Measurements from ENCODE around the gene KRTAP12-3.
"Not testable (repeated sequence)": the region's sequence is repeated elsewhere in the genome, so short reads cannot be mapped to it uniquely, and the experiment has no call there.

The KRTAP12-3 gene

DNA sequence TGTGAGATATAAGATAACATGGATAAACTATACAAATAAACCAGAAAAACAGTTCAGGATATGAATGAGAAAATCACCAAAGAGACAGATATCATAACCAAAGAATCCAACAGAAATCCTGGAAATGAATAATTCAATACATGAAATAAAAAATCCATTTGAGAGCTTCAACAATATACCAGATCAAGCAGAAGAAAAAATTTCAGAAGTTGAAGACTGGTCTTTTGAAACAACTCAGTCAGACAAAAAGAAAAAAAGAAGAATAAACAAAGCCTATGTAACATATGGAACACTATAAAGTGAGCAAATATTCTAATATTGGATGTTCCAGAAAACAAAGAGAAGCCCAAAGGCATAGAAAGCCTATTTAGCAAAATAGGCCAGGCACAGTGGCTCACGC lies 14.2 kb downstream of the KRTAP12-3 start:
- Histone ChIP-seq H3K9me3 (ENCODE audit: control insufficient read depth, insufficient read depth, low read length) (peaks cover 3% of the 10 kb centered on the region; the same call in 1 of the 2 replicates), H3K4me1 (ENCODE audit: insufficient read depth, low read length) (no peaks in the 10 kb centered on the region), H3K36me3 (ENCODE audit: insufficient read depth, low read length) (no peaks in the 10 kb centered on the region; the same call in 1 of the 2 replicates), H3K9ac (ENCODE audit: low read depth, low read length) (no peak overlapping the region)

DNA sequence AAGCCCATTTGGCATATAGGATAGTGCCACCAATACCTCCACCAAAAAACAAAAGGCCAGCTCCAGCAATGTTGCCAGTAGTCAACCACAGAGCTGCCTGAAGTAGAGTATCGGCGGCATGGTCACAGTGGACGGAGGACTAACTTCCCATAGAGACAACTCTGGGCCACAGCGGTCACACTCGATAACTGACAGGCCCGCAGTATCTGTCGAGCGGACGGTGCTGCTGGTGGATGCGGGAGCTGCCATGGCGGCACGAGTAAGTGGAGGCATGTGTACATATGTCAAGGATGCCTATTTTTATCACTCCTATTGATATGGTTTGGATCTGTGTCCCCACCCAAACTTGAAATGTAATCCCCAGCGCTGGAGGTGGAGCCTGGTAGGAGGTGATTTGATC lies 20.1 kb downstream of the KRTAP12-3 start:
- no peaks in the 10 kb centered on the region for H3K4me1 ChIP-seq (ENCODE audit: insufficient read depth, low read length)
- H3K9me3 ChIP-seq (ENCODE audit: control insufficient read depth, insufficient read depth, low read length), result no peaks in the 10 kb centered on the region; the same call in 1 of the 2 replicates
- no peaks in the 10 kb centered on the region; the same call in 1 of the 2 replicates for H3K36me3 ChIP-seq (ENCODE audit: insufficient read depth, low read length)
- no peak overlapping the region for H3K9ac ChIP-seq (ENCODE audit: low read depth, low read length)

DNA sequence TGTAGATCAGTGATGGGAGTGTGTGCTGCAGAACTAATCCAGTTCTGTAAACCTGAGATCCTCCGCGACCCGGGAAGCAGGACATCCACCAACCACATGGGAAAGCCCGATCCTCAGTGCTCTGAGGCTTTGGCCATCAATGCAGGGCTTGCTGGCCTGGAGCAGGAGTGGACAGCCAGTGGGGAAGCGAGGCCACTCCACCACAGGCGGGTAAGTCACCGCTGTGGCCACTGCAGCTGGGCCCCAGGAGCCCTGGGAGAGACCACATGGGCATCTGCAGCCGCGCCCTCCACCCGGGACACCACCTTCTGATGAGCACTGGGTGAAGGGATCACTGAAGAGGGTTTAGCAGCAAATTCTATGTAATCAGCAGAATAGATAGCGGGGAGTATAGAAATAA lies 23.4 kb downstream of the KRTAP12-3 start:
- no peaks in the 10 kb centered on the region; the same call in 1 of the 2 replicates for H3K36me3 ChIP-seq (ENCODE audit: insufficient read depth, low read length)
- H3K4me1 ChIP-seq (ENCODE audit: insufficient read depth, low read length), result no peaks in the 10 kb centered on the region
- H3K9ac ChIP-seq (ENCODE audit: low read depth, low read length), result no peak overlapping the region
- no peaks in the 10 kb centered on the region; the same call in 1 of the 2 replicates for H3K9me3 ChIP-seq (ENCODE audit: control insufficient read depth, insufficient read depth, low read length)

DNA sequence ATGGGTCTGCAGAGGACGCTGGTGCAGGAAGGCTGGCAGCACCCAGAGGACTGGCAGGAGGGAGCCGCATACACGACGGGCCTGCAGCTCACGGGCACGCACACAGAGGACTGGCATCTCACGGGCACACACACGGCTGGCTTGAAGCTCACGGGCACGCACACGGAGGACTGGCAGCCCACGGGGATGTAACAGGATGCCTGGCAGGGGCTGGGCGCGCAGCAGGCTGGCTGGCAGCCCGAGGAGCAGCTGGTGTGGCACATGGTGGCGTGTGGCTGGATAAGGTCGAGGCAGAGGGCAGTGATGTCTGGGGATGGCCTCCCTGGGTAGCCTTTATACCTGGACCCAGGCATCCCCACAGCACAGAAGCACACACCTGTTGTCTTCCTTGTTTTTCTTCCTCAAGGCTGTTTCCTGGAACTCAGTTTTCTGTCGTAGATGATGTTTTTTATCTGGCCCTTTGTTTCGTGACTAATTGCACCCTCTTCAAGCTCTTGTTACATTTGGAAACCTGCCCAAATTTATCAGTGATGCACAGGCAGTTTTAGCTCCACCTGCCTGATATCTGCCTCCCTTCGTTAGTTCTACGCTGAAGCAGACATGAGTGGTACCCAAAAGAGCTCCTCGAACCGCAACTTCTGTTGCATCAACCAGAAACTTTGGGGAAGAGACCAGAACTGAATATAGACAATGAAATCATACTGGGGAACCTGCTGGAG lies 24.3 kb downstream of the KRTAP12-3 start, which contains the start of gene KRTAP12-1:
Gene KRTAP12-1, minus strand, starts transcription at position 303 of the 719 bp plus-strand sequence. Its CDS starts 40 bp downstream, at position 263.
- Histone ChIP-seq H3K9ac (ENCODE audit: low read depth, low read length) (no peak within 1 kb of the TSS), H3K9me3 (ENCODE audit: control insufficient read depth, insufficient read depth, low read length) (no peaks in the 10 kb centered on the region; the same call in 1 of the 2 replicates), H3K4me1 (ENCODE audit: insufficient read depth, low read length) (peaks cover 7% of the 10 kb centered on the region; the same call in 1 of the 2 replicates), H3K36me3 (ENCODE audit: insufficient read depth, low read length) (no peaks in the 10 kb centered on the region)

DNA sequence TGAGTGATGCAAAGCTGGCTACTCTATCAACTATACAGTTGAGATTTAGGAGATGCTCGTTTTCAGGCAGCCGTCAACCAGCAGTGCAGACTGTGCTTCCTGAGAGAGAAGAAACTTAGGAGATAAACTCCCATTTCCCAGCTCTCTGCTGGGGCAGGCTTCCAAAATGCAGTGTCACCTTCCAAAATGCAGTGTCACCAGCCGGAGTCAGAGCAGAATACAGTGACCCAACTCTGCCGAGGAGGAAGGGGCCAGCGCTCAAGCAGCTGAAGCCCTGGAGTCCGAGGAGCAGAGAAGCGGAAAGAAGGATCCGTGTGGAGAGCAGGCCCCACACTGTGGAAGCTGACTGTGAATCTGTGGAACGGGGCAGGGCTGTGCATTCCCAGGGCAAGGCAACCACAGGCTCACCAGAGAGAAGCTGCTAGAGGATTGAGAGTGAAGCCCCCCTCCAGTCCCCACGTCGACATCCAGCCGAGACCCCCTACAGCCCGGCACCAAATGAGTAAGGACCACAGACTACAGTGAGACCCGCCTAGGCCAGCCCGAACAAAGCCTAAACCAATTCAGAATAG lies 24.9 kb downstream of the KRTAP12-3 start:
- Histone ChIP-seq H3K9ac (ENCODE audit: low read depth, low read length) (no peak overlapping the region), H3K4me1 (ENCODE audit: insufficient read depth, low read length) (peaks cover 13% of the 10 kb centered on the region; the same call in 1 of the 2 replicates), H3K36me3 (ENCODE audit: insufficient read depth, low read length) (no peaks in the 10 kb centered on the region), H3K9me3 (ENCODE audit: control insufficient read depth, insufficient read depth, low read length) (no peaks in the 10 kb centered on the region)

DNA sequence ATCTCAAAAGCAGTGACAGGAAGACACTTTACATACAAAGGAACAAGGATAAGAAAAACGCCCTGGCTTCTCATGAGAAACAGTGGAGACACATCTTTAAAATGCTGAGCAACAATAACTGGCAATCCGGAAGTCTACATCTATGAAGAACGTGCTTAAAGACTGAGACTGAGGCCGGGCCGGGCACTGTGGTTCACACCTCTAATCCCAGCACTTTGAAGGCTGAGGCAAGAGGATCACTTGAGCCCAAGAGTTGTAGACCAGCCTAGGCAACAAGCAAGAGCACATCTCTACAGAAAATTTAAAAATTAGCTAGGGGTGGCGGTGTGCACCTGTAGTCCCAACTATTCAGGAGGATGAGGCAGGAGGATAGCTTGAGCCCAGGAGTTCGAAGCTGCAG lies 26.3 kb downstream of the KRTAP12-3 start:
- Histone ChIP-seq H3K9me3 (ENCODE audit: control insufficient read depth, insufficient read depth, low read length) (no peaks in the 10 kb centered on the region), H3K36me3 (ENCODE audit: insufficient read depth, low read length) (no peaks in the 10 kb centered on the region), H3K4me1 (ENCODE audit: insufficient read depth, low read length) (peaks cover 13% of the 10 kb centered on the region; the same call in 1 of the 2 replicates), H3K9ac (ENCODE audit: low read depth, low read length) (no peak overlapping the region)

DNA sequence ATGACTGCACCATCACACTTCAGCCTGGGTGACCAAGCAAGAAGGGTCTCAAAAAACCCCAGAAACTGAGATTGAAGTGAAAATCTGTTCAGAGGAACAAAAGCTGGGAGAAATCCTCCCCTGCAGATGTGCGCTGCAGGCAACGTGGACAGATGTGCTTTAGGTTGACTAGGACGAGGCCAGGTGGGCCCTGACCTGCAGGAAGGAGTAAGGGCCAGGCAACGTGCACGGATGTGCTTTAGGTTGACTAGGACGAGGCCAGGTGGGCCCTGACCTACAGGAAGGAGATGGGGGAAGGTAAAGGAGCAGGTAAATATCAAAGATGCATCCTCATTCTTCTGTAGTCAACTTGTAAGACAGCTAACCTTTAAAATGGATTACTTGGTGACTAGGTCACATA lies 26.8 kb downstream of the KRTAP12-3 start:
- Histone ChIP-seq H3K9ac (ENCODE audit: low read depth, low read length) (no peak overlapping the region), H3K4me1 (ENCODE audit: insufficient read depth, low read length) (peaks cover 13% of the 10 kb centered on the region; the same call in 1 of the 2 replicates), H3K36me3 (ENCODE audit: insufficient read depth, low read length) (no peaks in the 10 kb centered on the region), H3K9me3 (ENCODE audit: control insufficient read depth, insufficient read depth, low read length) (no peaks in the 10 kb centered on the region)

DNA sequence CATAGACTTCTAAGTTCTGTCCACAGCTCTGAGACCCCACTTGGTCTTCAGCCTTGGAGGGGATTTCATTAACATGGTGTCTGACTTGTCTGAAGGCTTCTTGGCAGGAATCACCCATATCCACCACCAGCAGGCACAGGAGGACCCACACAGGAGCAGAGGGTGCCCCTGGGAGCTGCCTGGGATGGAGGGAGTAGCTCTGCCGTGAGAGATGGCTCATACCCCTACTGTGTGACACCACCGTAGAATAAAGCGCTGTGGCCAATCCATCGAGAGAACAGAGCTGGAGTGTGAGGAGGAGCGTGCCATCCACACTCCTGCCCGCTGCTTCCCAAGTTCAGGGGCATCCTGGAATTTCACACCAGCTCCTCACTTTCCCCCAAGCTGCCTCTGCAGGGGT lies 27.3 kb downstream of the KRTAP12-3 start:
- peaks cover 13% of the 10 kb centered on the region; the same call in 1 of the 2 replicates for H3K4me1 ChIP-seq (ENCODE audit: insufficient read depth, low read length)
- H3K9ac ChIP-seq (ENCODE audit: low read depth, low read length); H3K9me3 ChIP-seq (ENCODE audit: control insufficient read depth, insufficient read depth, low read length); H3K36me3 ChIP-seq (ENCODE audit: insufficient read depth, low read length): not testable (repeated sequence)

DNA sequence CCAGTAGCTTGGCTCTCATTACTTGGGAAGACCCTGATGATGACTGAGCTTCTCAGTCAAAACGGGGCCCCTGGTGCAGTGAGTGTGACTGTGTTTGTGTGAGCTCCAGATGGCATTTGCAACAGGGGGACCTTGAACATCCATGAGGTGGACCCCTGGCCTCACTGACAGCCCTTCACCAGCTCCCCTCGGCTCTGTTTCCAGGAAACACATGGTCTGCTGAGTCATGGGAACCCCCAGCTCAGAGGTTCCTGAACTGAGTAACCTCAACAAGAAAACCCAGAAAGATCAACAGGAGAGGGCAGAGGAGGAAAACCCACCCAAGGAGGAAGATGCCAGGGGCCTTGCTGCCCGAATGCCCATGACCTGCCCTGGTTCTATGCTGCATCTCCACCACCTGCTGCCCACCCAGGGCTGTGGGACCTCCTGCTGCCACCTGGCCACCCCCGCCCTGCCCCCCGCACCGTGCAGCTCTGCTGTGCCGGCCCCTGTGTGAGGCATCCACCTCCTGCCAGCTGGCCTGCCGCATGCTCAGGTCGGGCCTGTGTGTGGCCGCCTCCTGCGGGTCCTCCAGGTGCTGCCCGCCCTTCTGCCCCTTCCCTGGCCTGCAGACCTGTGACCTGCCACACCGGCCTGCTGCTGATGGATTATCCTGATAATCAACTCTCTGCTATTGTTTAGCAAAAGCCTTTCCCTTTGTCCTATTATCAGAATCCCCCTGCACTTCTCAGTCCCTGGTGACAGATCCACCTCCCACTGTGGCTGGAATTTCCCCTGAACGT lies 28.5 kb downstream of the KRTAP12-3 start:
- Histone ChIP-seq H3K9ac (ENCODE audit: low read depth, low read length) (no peak overlapping the region), H3K9me3 (ENCODE audit: control insufficient read depth, insufficient read depth, low read length) (no peaks in the 10 kb centered on the region), H3K4me1 (ENCODE audit: insufficient read depth, low read length) (peaks cover 13% of the 10 kb centered on the region; the same call in 1 of the 2 replicates)

DNA sequence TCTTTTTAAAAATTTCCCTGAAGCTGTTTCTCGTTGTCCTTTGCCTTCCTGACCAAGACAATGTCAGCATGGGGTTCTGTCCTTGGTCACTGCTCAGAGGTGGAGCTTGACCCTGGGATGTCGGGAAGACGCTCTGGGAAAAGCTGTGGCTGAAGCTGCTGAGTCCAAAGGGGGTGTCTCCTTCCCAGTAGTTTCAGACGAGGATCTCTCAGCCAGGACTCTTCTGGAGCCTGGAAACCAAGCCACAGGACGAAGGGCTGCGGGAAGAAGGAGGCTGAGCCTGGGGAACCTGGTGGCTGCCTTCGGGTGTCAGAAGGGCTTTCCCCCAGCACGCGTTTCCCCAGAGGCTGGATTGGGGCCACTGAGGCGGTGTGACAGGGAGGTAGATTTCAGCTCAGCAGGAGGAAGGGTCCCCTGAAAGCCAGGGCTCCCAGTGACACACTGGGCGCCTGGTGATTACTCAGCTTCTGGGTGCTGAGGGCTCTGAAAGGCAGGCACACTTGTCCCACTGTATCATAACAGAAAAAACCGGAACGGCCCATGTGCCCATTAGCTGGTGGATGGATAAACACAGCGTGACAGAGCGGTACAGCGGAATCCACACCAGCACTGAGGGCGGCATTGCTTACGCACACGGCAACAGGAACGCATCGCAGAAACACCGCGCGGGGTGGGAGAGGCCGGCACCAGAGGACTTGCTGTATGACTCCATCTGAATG lies 29.3 kb downstream of the KRTAP12-3 start:
- Histone ChIP-seq H3K4me1 (ENCODE audit: insufficient read depth, low read length) (peaks cover 13% of the 10 kb centered on the region; the same call in 1 of the 2 replicates), H3K9me3 (ENCODE audit: control insufficient read depth, insufficient read depth, low read length) (no peaks in the 10 kb centered on the region), H3K9ac (ENCODE audit: low read depth, low read length) (no peak overlapping the region), H3K36me3 (ENCODE audit: insufficient read depth, low read length) (no peaks in the 10 kb centered on the region)

More for the DNA sequence above, 28.5 kb downstream of the KRTAP12-3 start:
- no peaks in the 10 kb centered on the region for H3K36me3 ChIP-seq (ENCODE audit: insufficient read depth, low read length)

DNA sequence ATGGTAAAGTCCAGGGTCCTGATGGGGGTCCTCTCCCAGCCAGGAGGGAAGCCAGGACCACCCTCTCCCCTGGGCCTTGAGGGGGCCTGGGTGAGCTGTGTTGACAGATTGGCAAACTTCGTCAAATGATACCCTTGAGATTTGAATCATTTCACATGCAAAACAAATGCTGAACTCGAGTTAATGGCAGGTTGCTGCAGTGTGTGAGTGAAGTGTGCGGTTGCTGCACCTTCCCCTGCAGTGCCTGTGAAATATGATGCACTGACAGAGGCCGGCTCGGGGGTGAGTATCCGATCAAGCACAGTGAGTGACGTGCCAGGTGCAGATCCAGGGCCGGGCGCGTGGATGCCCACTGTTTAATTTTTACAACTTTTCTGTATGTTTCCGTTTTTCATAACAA lies 29.9 kb downstream of the KRTAP12-3 start:
- Histone ChIP-seq H3K9me3 (ENCODE audit: control insufficient read depth, insufficient read depth, low read length) (0 out of 2 replicates have a peak, but pooled peaks cover 2% of the 10 kb centered on the region), H3K9ac (ENCODE audit: low read depth, low read length) (no peak overlapping the region), H3K4me1 (ENCODE audit: insufficient read depth, low read length) (peaks cover 13% of the 10 kb centered on the region; the same call in 1 of the 2 replicates), H3K36me3 (ENCODE audit: insufficient read depth, low read length) (no peaks in the 10 kb centered on the region)

DNA sequence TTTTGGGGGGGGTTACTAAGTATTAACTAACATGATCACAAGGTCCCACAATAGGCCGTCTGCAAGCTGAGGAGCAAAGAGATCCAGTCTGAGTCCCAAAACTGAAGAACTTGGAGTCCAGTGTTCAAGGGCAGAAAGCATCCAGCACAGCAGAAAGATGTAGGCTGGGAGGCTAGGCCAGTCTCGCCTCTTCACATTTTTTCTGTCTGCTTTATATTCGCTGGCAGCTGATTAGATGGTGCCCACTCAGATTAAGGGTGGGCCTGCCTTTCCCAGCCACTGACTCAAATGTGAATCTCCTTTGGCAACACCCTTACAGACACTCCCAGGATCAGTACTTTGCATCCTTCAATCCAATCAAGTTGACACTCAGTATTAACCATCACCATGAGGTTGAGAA lies 32.0 kb downstream of the KRTAP12-3 start:
- not testable (repeated sequence) for H3K9ac ChIP-seq (ENCODE audit: low read depth, low read length); H3K36me3 ChIP-seq (ENCODE audit: insufficient read depth, low read length); H3K9me3 ChIP-seq (ENCODE audit: control insufficient read depth, insufficient read depth, low read length)
- peaks cover 13% of the 10 kb centered on the region; the same call in 1 of the 2 replicates for H3K4me1 ChIP-seq (ENCODE audit: insufficient read depth, low read length)

DNA sequence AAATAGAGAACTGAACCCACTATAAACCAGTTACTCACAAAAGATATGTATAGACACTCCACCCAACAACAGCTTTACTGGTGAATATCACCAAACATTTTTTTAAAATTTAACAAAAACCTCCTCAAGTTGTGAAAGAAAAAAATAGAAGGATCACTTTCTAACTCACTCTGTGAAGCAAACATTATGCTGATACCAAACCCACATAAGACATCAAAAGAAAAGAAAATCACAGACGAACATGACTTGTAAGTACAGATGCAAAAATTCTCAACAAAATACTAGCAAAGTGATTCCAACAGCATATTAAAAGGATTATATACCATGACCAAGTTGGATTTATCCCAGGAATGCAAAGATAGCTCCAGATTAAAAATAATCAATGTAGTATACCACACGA lies 34.0 kb downstream of the KRTAP12-3 start:
- Histone ChIP-seq H3K9ac (ENCODE audit: low read depth, low read length) (no peak overlapping the region), H3K9me3 (ENCODE audit: control insufficient read depth, insufficient read depth, low read length) (0 out of 2 replicates have a peak, but pooled peaks cover 7% of the 10 kb centered on the region), H3K4me1 (ENCODE audit: insufficient read depth, low read length) (peaks cover 12% of the 10 kb centered on the region; the same call in 1 of the 2 replicates), H3K36me3 (ENCODE audit: insufficient read depth, low read length) (no peaks in the 10 kb centered on the region)

Measured in ES-I3 (cell line).